PC-9 (cell line): ENCODE measurements around the gene NMB. TPM values are rescaled to one million over a fixed set of nuclear protein-coding genes. Genes with fewer than 3 reads are reported as not detected.

ENCODE experiments used
- BruUV-seq: library from RNA; stranded (reverse); fragments of 400-500 nt; replicated peaks from 2 replicates; lab custom pipeline; 2021; lab: Mats Ljungman, UMichigan
- CTCF ChIA-PET: fragments of 300-600 bp; sonication (Branson Sonifier 250); formaldehyde crosslinking; loops from one replicate; lab custom pipeline; 2022; ENCODE audit warnings: antibody characterized with exemption; lab: Charles Lee
- POLR2A ChIA-PET: fragments of 300-600 bp; sonication (Branson Sonifier 250); formaldehyde crosslinking; loops from one replicate; lab custom pipeline; 2022; ENCODE audit warnings: antibody characterized with exemption; ENCODE audit not compliant: unreplicated experiment; lab: Charles Lee
- DNase-seq, 2 experiments: peaks; one replicate each; pipeline versions ENCODE4 v3.0.0 to v3.0.0-alpha.2; 2015 to 2022; ENCODE audit warnings: mixed read lengths in 1 of 2
- H2AFZ ChIP-seq: fragments of 200-600 bp; sonication (generic); 2 replicates; pipeline ENCODE4 v1.8.1; 2017; ENCODE audit warnings: antibody characterized with exemption
- H3F3A ChIP-seq: fragments of 200-600 bp; sonication (generic); 2 replicates; pipeline ENCODE4 v1.8.1; 2017; ENCODE audit warnings: antibody characterized with exemption, mild to moderate bottlenecking, low read depth; ENCODE audit not compliant: insufficient read depth
- H3K27ac ChIP-seq: fragments of 200-600 bp; sonication (generic); 2 replicates; pipeline ENCODE4 v1.6.1; 2016; ENCODE audit warnings: mixed run types
- H3K27me3 ChIP-seq: fragments of 200-600 bp; sonication (generic); 2 replicates; pipeline ENCODE4 v1.6.1; 2016; ENCODE audit warnings: low read depth, mixed run types; ENCODE audit not compliant: insufficient read depth
- H3K36me3 ChIP-seq: fragments of 200-600 bp; sonication (generic); 2 replicates; pipeline ENCODE4 v1.6.1; 2016; ENCODE audit warnings: low read depth, mixed run types
- H3K4me1 ChIP-seq: fragments of 200-600 bp; sonication (generic); replicated peaks from 2 replicates; pipeline ENCODE4 v1.6.1; 2016; ENCODE audit warnings: mixed run types; ENCODE audit not compliant: insufficient read depth
- H3K4me2 ChIP-seq: fragments of 200-600 bp; sonication (generic); 2 replicates; pipeline ENCODE4 v1.6.1; 2017; ENCODE audit warnings: mixed run types
- H3K4me3 ChIP-seq: fragments of 200-600 bp; sonication (generic); 2 replicates; pipeline ENCODE4 v1.6.1; 2016; ENCODE audit warnings: mixed run types
- H3K79me2 ChIP-seq: fragments of 200-600 bp; sonication (generic); 2 replicates; pipeline ENCODE4 v1.6.1; 2017; ENCODE audit warnings: low read depth, mixed run types
- H3K9me2 ChIP-seq: fragments of 200-600 bp; sonication (generic); 2 replicates; pipeline ENCODE4 v1.8.1; 2017; ENCODE audit warnings: mild to moderate bottlenecking; ENCODE audit not compliant: insufficient read depth
- H3K9me3 ChIP-seq: fragments of 200-600 bp; sonication (generic); 2 replicates; pipeline ENCODE4 v1.8.1; 2016; ENCODE audit warnings: low read depth; ENCODE audit not compliant: insufficient read depth
- H4K20me1 ChIP-seq: fragments of 200-600 bp; sonication (generic); 2 replicates; pipeline ENCODE4 v1.8.1; 2017; ENCODE audit not compliant: insufficient read depth
- EZH2 ChIP-seq: fragments of 200-600 bp; sonication (generic); IDR thresholded peaks from 2 replicates; pipeline ENCODE4 v1.8.0; 2017; ENCODE audit warnings: antibody characterized with exemption, low read depth
- intact Hi-C: fragments of 100-400 bp; cut with micrococcal nuclease; formaldehyde crosslinking; loops from one replicate; pipeline ENCODE4 v1.10.0; 2022; ENCODE audit not compliant: unreplicated experiment
- total RNA-seq: library from RNA; stranded (reverse); gene quantifications from 2 replicates; pipeline ENCODE4 v1.2.3, GENCODE V29; 2021
- TF ChIP-seq, protein P1 (sequence below): fragments of 200-600 bp; sonication (generic); conservative IDR thresholded peaks from 2 replicates; pipeline ENCODE4 v1.6.1; 2017; ENCODE audit warnings: mixed run types, antibody characterized with exemption, mild to moderate bottlenecking, moderate library complexity

Gene NMB
- total RNA-seq, 1 experiment from 2014 or later = 77.1 TPM

DNA sequence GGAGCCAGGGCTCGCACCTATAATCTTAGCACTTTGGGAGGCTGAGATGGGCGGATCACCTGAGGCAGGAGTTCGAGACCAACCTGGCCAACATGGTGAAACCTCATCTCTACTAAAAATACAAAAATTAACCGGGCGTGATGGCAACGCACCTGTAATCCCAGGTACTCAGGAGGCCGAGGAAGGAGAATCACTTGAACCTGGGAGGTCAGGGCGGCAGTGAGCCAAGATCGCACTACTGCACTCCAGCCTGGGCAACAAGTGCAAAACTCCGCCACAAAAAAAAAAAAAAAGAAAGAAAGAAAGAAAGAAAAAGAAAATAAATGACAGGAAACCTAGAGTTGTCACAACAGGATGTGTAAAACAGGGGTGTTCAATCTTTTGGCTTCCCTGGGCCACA lies 3.0 kb upstream of the NMB start:
- H2AFZ ChIP-seq = no peak overlapping the region
- peaks cover 21% of the 10 kb centered on the region for H3K4me1 ChIP-seq
- no peak for DNase-seq
- H3K27me3 ChIP-seq = no peaks in the 10 kb centered on the region
- H3K4me3 ChIP-seq = no peak overlapping the region
- TF ChIP-seq, protein P1, sequence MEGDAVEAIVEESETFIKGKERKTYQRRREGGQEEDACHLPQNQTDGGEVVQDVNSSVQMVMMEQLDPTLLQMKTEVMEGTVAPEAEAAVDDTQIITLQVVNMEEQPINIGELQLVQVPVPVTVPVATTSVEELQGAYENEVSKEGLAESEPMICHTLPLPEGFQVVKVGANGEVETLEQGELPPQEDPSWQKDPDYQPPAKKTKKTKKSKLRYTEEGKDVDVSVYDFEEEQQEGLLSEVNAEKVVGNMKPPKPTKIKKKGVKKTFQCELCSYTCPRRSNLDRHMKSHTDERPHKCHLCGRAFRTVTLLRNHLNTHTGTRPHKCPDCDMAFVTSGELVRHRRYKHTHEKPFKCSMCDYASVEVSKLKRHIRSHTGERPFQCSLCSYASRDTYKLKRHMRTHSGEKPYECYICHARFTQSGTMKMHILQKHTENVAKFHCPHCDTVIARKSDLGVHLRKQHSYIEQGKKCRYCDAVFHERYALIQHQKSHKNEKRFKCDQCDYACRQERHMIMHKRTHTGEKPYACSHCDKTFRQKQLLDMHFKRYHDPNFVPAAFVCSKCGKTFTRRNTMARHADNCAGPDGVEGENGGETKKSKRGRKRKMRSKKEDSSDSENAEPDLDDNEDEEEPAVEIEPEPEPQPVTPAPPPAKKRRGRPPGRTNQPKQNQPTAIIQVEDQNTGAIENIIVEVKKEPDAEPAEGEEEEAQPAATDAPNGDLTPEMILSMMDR = no peak
- no peak for TF ChIP-seq EZH2
- no peak overlapping the region for H3K4me2 ChIP-seq
- intact Hi-C loops = no loop called here
- no peaks in the 10 kb centered on the region for H3K9me2 ChIP-seq
- no TSS peak for BruUV-seq
- no peak overlapping the region for H3K27ac ChIP-seq
- peaks cover 56% of the 10 kb centered on the region; the same call in 1 of the 2 replicates for H3F3A ChIP-seq
- H4K20me1 ChIP-seq = no peaks in the 10 kb centered on the region
- POLR2A ChIA-PET = interaction anchor here (0.7 kb wide), 1 partner anchor 10 kb away, joined by 6 read pairs; no protein-coding TSS in a partner anchor
- 0 out of 2 replicates have a peak, but pooled peaks cover 3% of the 10 kb centered on the region for H3K79me2 ChIP-seq
- CTCF ChIA-PET = no interaction called here
- no peaks in the 10 kb centered on the region for H3K9me3 ChIP-seq
- H3K36me3 ChIP-seq = 0 out of 2 replicates have a peak, but pooled peaks cover 3% of the 10 kb centered on the region

DNA sequence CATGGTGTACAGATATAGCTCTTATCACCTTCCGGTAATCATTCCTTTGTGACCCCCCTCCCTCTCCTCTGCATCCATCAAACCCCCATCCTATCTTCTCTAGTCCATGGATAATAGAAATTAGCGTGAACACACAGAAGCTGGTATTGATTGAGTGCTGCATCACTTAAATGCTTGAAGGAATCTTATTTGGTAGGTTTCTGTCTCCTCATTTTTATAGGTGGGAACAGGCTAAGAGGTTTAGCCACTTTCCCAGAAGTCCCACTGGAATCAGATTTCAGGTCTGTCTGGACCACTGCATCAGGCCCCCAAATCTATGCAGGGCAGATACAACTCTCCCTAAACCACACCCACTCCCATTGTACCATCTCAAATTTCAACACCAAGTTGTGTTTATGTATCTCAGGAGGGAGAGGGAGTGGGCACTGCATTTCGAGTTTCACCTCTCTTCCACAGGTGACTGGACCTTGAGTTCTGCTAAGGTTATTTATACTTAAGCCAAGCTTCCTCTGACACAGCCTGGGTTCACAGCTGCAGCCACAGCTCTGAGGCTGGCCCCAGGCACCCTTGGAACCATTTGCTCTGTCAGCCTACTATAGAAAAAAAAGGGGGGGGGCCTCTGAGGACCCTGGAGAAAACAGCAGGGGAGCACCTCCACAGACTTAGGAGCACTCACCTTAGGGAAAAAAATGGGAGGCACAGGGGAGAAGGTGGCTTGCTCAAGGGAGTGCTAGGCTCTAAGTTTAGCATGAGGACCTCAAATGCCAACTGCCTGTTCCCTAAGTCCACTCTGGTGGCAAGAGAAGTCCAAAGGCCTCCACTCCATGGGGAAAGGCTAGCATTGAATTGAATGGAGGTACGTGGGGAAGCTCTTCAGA lies 2.1 kb upstream of the NMB start:
- no peak for TF ChIP-seq EZH2
- TF ChIP-seq, protein P1 = no peak
- BruUV-seq = no TSS peak
- Histone ChIP-seq H3K4me1 (peaks cover 21% of the 10 kb centered on the region), H3K27me3 (no peaks in the 10 kb centered on the region), H3K79me2 (0 out of 2 replicates have a peak, but pooled peaks cover 3% of the 10 kb centered on the region), H3K27ac (no peak overlapping the region), H2AFZ (no peak overlapping the region), H3K4me2 (no peak overlapping the region), H3F3A (peaks cover 59% of the 10 kb centered on the region; the same call in 1 of the 2 replicates), H4K20me1 (no peaks in the 10 kb centered on the region), H3K4me3 (no peak overlapping the region), H3K9me2 (no peaks in the 10 kb centered on the region), H3K36me3 (no peaks in the 10 kb centered on the region), H3K9me3 (no peaks in the 10 kb centered on the region)
- CTCF ChIA-PET = interaction anchor here (0.6 kb wide), 1 partner anchor 57 kb away, joined by 10 read pairs; no protein-coding TSS in a partner anchor
- intact Hi-C loops = loop anchor here (5.0 to 10.0 kb wide), 2 partner anchors 87 to 125 kb away; partner anchors contain the start of gene ZNF592
- no peak for DNase-seq
- POLR2A ChIA-PET = interaction anchor here (0.7 kb wide), 1 partner anchor 9 kb away, joined by 6 read pairs; no protein-coding TSS in a partner anchor

GRCh38 chr15:84658788-84659411 lies 901 bp upstream of the NMB start:
- Histone ChIP-seq H4K20me1 (no peaks in the 10 kb centered on the region), H3K27me3 (no peaks in the 10 kb centered on the region), H2AFZ (peak overlapping the region; percentile 86), H3K4me2 (peak overlapping the region; percentile 77), H3K9me2 (no peaks in the 10 kb centered on the region), H3K4me3 (peak overlapping the region; percentile 70; the same call in 1 of the 2 replicates), H3K4me1 (peaks cover 21% of the 10 kb centered on the region), H3K9me3 (no peaks in the 10 kb centered on the region), H3K36me3 (no peaks in the 10 kb centered on the region), H3K79me2 (peaks cover 4% of the 10 kb centered on the region), H3K27ac (peak overlapping the region; percentile 83), H3F3A (peaks cover 63% of the 10 kb centered on the region; the same call in 1 of the 2 replicates)
- TF ChIP-seq, protein P1 = no peak
- no peak for TF ChIP-seq EZH2
- POLR2A ChIA-PET = no interaction called here
- DNase-seq = no peak
- CTCF ChIA-PET = interaction anchor here (0.6 to 0.7 kb wide), 2 partner anchors 77 to 742 kb away, joined by 4 to 9 read pairs; no protein-coding TSS in a partner anchor
- intact Hi-C loops = loop anchor here (5.0 to 10.0 kb wide), 2 partner anchors 88 to 126 kb away; partner anchors contain the start of gene ZNF592
- TSS peak; percentile 18 for BruUV-seq
